GM12878 (cell line): Measurements from ENCODE around the gene RSRP1. TPM values are rescaled to one million over a fixed set of nuclear protein-coding genes. Genes with fewer than 3 reads are reported as not detected.
A peak's percentile ranks its signal among the peaks of the same experiment; 100 is the strongest.

Source experiments
- ATAC-seq: fragments of 200-7000 bp; cut with Tn5 transposase; 3 replicates; pipeline ENCODE4 v1.9.1; 2020; ENCODE audit warnings: mild to moderate bottlenecking, moderate library complexity
- BruUV-seq: library from RNA; stranded (reverse); fragments of 400-500 nt; replicated peaks from 2 replicates; lab custom pipeline; 2021; lab: Mats Ljungman, UMichigan
- CTCF ChIA-PET: fragments of 300-600 bp; sonication (Branson Sonifier 250); formaldehyde crosslinking; extraction: SDS; loops from one replicate; lab custom pipeline; 2021; ENCODE audit warnings: inconsistent platforms; lab: Yijun Ruan, JAX
- POLR2A ChIA-PET: fragments of 350-600 bp; formaldehyde crosslinking; extraction: SDS; loops from one replicate; lab custom pipeline; 2021; ENCODE audit warnings: inconsistent platforms; lab: Charles Lee
- RAD21 ChIA-PET: fragments of 300-600 bp; sonication (Branson Sonifier 250); formaldehyde crosslinking; loops from one replicate; lab custom pipeline; 2023; ENCODE audit warnings: antibody characterized with exemption; ENCODE audit not compliant: unreplicated experiment; lab: Charles Lee
- SMC1A ChIA-PET: fragments of 300-600 bp; sonication (Branson Sonifier 250); formaldehyde crosslinking; loops from one replicate; lab custom pipeline; 2023; ENCODE audit not compliant: unreplicated experiment, uncharacterized antibody; lab: Charles Lee
- DNase-seq: peaks from one replicate; pipeline ENCODE4 v3.0.0-alpha.2; 2011; ENCODE audit warnings: low read depth, low spot score
- FAIRE-seq: peaks from 3 replicates; lab custom pipeline; 2011; peaks lifted over from hg19 to GRCh38; lab: Jason Lieb, UNC
- H2AFZ ChIP-seq: 2 replicates; pipeline ENCODE4 v1.6.0; 2011; ENCODE audit warnings: low read depth, low read length, control low read depth; ENCODE audit not compliant: control insufficient read depth
- H3K27ac ChIP-seq: 2 replicates; pipeline ENCODE4 v1.5.1; 2011; ENCODE audit warnings: control low read depth; ENCODE audit not compliant: control insufficient read depth, insufficient read depth
- H3K27me3 ChIP-seq, 2 experiments: replicated peaks in 1 of 2; 2 replicates each; pipeline versions ENCODE4 v1.6.0 to v1.6.1; 2011; ENCODE audit warnings: low read length in 1 of 2; ENCODE audit not compliant: control insufficient read depth in 2 of 2, insufficient read depth in 2 of 2
- H3K36me3 ChIP-seq, 2 experiments: 2 replicates each; pipeline ENCODE4 v1.5.1; 2011; ENCODE audit warnings: low read length in 1 of 2; ENCODE audit not compliant: control insufficient read depth in 2 of 2, insufficient read depth in 2 of 2
- H3K4me1 ChIP-seq: 2 replicates; pipeline ENCODE4 v1.6.1; 2011; ENCODE audit warnings: mild to moderate bottlenecking, low read length, moderate library complexity, mixed read lengths; ENCODE audit not compliant: control insufficient read depth, insufficient read depth
- H3K4me2 ChIP-seq: 2 replicates; pipeline ENCODE4 v1.6.0; 2011; ENCODE audit warnings: control low read depth; ENCODE audit not compliant: control insufficient read depth, insufficient read depth
- H3K4me3 ChIP-seq: fragments of 200-600 bp; sonication (generic); 2 replicates; pipeline ENCODE4 v1.5.1; 2016
- H3K79me2 ChIP-seq: 2 replicates; pipeline ENCODE4 v1.6.0; 2011; ENCODE audit warnings: low read length; ENCODE audit not compliant: control insufficient read depth, insufficient read depth
- H3K9ac ChIP-seq: 2 replicates; pipeline ENCODE4 v1.8.0; 2011; ENCODE audit warnings: low read length, control low read depth, mixed read lengths; ENCODE audit not compliant: control insufficient read depth, insufficient read depth
- H3K9me3 ChIP-seq: replicated peaks from 3 replicates; pipeline ENCODE4 v1.5.1; 2011; ENCODE audit warnings: mild to moderate bottlenecking, low read length; ENCODE audit not compliant: control insufficient read depth, insufficient read depth
- H4K20me1 ChIP-seq: 2 replicates; pipeline ENCODE4 v1.6.0; 2011; ENCODE audit not compliant: control insufficient read depth, insufficient read depth
- DPF2 ChIP-seq: fragments of 450-650 bp; IDR thresholded peaks from 2 replicates; pipeline ENCODE4 v1.6.1; 2017; ENCODE audit warnings: mild to moderate bottlenecking
- EP300 ChIP-seq, 2 experiments: fragments of 150-350 bp in 1 of 2; IDR thresholded peaks; 2 replicates each; pipeline ENCODE4 v1.6.1; 2011 to 2012; ENCODE audit warnings: low read depth in 2 of 2, low read length in 2 of 2, borderline replicate concordance in 1 of 2, improper control_type of control experiment in 1 of 2, inconsistent platforms in 1 of 2; ENCODE audit not compliant: control insufficient read depth in 1 of 2
- SP1 ChIP-seq: IDR thresholded peaks from one replicate; pipeline ENCODE4 v1.6.1; 2011; ENCODE audit warnings: low read depth, low read length
- SUPT20H ChIP-seq: IDR thresholded peaks from 2 replicates; pipeline ENCODE4 v1.6.1; 2011; ENCODE audit warnings: low read depth, mild to moderate bottlenecking, low read length, moderate library complexity, borderline replicate concordance; ENCODE audit not compliant: control insufficient read depth
- SUZ12 ChIP-seq: fragments of 200-600 bp; sonication (generic); IDR thresholded peaks from one replicate; pipeline ENCODE4 v1.6.1; 2018; ENCODE audit warnings: antibody characterized with exemption, mild to moderate bottlenecking; ENCODE audit not compliant: unreplicated experiment
- ZNF622 ChIP-seq: fragments of 450-650 bp; IDR thresholded peaks from 2 replicates; pipeline ENCODE4 v1.6.1; 2017; ENCODE audit warnings: mild to moderate bottlenecking, inconsistent platforms
- WGBS: methylation state at CpG from one replicate; pipeline ENCODE4 v1.1.6; 2016; ENCODE audit warnings: low lambda C conversion rate; ENCODE audit not compliant: insufficient replicate concordance, insufficient coverage; ENCODE audit errors: missing lambda C conversion rate; 5-methylcytosine and 5-hydroxymethylcytosine counted together
- in situ Hi-C: fragments of 300-500 bp; cut with MboI; formaldehyde crosslinking; loops from 9 replicates; pipeline ENCODE4 v1.14.3; 2018; ENCODE audit warnings: mixed read lengths
- intact Hi-C: fragments of 100-400 bp; cut with micrococcal nuclease; formaldehyde crosslinking; loops from one replicate; pipeline ENCODE4 v1.14.2; 2022; ENCODE audit not compliant: unreplicated experiment
- polyA plus RNA-seq, 11 experiments: library from polyadenylated mRNA; depleted of rRNA in 4 of 11; unstranded in 6 of 11; stranded (reverse) in 5 of 11; fragments of >200 nt; fragmentation: Nextera tagmentation in 4 of 11; fragmentation: Illumina TruSeq in 1 of 11; extraction: Ambion mirVana in 4 of 11; extraction: Trizol in 1 of 11; gene quantifications; 1 replicate in 1 of 11; 2 replicates in 10 of 11; pipeline versions ENCODE4 v1.2.1 to v1.2.3, GENCODE V29; 2011 to 2016; ENCODE audit warnings: inconsistent platforms in 2 of 11, missing spikeins in 2 of 11, low read depth in 1 of 11
- total RNA-seq, 4 experiments: library from RNA; depleted of rRNA in 3 of 4; stranded (reverse); fragments of >200 nt in 3 of 4; fragmentation: Illumina TruSeq in 1 of 4; extraction: Trizol in 1 of 4; gene quantifications; 2 replicates each; pipeline versions ENCODE4 v1.2.1 to v1.2.3, GENCODE V29; 2013 to 2021
- TF ChIP-seq, protein P1 (sequence below): IDR thresholded peaks from 2 replicates; pipeline ENCODE4 v1.6.1; 2012; ENCODE audit warnings: improper control_type of control experiment, low read depth, low read length; ENCODE audit not compliant: insufficient replicate concordance
- TF ChIP-seq, protein P2 (sequence below): fragments of 450-650 bp; IDR thresholded peaks from 2 replicates; pipeline ENCODE4 v1.6.1; 2016; ENCODE audit warnings: mild to moderate bottlenecking
- TF ChIP-seq, protein P3 (sequence below): fragments of 450-650 bp; conservative IDR thresholded peaks from 2 replicates; pipeline ENCODE4 v1.6.1; 2017; ENCODE audit warnings: mild to moderate bottlenecking, moderate library complexity
- TF ChIP-seq, protein P4 (sequence below): fragments of 450-650 bp; formaldehyde crosslinking; IDR thresholded peaks from 2 replicates; pipeline ENCODE4 v1.5.0; 2022; ENCODE audit warnings: mild to moderate bottlenecking, missing genetic modification characterization

Gene RSRP1
- total and polyA plus RNA-seq, 10 of the 15 experiments (the other 5 are each of a cell fraction or from before 2014, with no cell fraction given): 23.5 to 128 (median 90.0) TPM

DNA sequence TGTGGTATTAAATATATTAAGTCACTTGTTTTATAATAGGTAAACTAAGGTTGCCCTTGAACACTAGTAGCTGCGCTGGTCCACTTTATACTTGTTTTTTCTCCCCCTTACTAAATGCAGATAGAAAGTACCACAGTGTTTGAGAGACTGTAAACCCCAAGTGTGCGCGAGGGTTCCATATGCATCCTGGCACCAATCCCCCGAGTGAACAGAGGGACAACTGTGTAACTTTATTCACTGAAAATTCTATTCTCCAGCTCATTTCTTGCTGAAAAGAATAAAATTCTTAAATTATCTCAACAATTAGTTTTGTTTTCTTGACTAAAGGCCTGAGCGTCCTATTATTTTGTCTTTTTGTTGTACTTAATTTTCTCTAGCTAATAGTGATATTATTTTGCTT, 1.9 kb downstream of the RSRP1 start:
- ATAC-seq (no peak), DNase-seq (no peak), FAIRE-seq (no peak)
- peaks cover 3% of the 10 kb centered on the region for H4K20me1 ChIP-seq
- no peak overlapping the region for H3K27ac ChIP-seq
- ChIA-PET SMC1A (interaction anchor here (0.5 to 1.6 kb wide), 5 partner anchors 8 to 200 kb away, joined by 3 to 6 read pairs (median 4); partner anchors contain the start of gene SYF2), POLR2A (interaction anchor here (1.0 to 1.8 kb wide), 2 partner anchors 9 to 13 kb away, joined by 3 to 14 read pairs; partner anchors contain the start of gene SYF2), RAD21 (interaction anchor here (0.9 to 1.3 kb wide), 2 partner anchors 9 to 13 kb away, joined by 3 to 6 read pairs; partner anchors contain the start of gene SYF2), CTCF (interaction anchor here (0.5 to 3.3 kb wide), 3 partner anchors 9 to 539 kb away, joined by 3 to 10 read pairs (median 5); partner anchors contain the start of gene SYF2)
- in situ Hi-C loops (loop anchor here (25.0 kb wide), 1 partner anchor 1458 kb away; the partner anchor contains the start of genes LYPLA2 and PITHD1), intact Hi-C loops (loop anchor here (5.0 to 10.0 kb wide), 2 partner anchors 92 to 559 kb away; partner anchors contain the start of genes SELENON and TMEM50A)
- peaks cover 0 to 29% of the 10 kb centered on the region in 2 experiments; a peak in 3 of 4 replicates for H3K36me3 ChIP-seq
- no peaks in the 10 kb centered on the region for H3K9me3 ChIP-seq
- H2AFZ ChIP-seq: no peak overlapping the region
- H3K27me3 ChIP-seq: no peaks in the 10 kb centered on the region
- H3K4me2 ChIP-seq: peak overlapping the region; percentile 85
- H3K79me2 ChIP-seq: peaks cover 46% of the 10 kb centered on the region
- peak overlapping the region; percentile 97 for H3K4me3 ChIP-seq
- WGBS: 68% methylated on average over 5 of the region's 5 CpGs
- no TSS peak for BruUV-seq
- H3K9ac ChIP-seq: peak overlapping the region; percentile 99; the same call in 1 of the 2 replicates
- peaks cover 14% of the 10 kb centered on the region for H3K4me1 ChIP-seq
- TF ChIP-seq, protein P1, sequence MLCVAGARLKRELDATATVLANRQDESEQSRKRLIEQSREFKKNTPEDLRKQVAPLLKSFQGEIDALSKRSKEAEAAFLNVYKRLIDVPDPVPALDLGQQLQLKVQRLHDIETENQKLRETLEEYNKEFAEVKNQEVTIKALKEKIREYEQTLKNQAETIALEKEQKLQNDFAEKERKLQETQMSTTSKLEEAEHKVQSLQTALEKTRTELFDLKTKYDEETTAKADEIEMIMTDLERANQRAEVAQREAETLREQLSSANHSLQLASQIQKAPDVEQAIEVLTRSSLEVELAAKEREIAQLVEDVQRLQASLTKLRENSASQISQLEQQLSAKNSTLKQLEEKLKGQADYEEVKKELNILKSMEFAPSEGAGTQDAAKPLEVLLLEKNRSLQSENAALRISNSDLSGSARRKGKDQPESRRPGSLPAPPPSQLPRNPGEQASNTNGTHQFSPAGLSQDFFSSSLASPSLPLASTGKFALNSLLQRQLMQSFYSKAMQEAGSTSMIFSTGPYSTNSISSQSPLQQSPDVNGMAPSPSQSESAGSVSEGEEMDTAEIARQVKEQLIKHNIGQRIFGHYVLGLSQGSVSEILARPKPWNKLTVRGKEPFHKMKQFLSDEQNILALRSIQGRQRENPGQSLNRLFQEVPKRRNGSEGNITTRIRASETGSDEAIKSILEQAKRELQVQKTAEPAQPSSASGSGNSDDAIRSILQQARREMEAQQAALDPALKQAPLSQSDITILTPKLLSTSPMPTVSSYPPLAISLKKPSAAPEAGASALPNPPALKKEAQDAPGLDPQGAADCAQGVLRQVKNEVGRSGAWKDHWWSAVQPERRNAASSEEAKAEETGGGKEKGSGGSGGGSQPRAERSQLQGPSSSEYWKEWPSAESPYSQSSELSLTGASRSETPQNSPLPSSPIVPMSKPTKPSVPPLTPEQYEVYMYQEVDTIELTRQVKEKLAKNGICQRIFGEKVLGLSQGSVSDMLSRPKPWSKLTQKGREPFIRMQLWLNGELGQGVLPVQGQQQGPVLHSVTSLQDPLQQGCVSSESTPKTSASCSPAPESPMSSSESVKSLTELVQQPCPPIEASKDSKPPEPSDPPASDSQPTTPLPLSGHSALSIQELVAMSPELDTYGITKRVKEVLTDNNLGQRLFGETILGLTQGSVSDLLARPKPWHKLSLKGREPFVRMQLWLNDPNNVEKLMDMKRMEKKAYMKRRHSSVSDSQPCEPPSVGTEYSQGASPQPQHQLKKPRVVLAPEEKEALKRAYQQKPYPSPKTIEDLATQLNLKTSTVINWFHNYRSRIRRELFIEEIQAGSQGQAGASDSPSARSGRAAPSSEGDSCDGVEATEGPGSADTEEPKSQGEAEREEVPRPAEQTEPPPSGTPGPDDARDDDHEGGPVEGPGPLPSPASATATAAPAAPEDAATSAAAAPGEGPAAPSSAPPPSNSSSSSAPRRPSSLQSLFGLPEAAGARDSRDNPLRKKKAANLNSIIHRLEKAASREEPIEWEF: no peak
- TF ChIP-seq SP1 (no peak), SUPT20H (no peak), ZNF622 (no peak), EP300 (IDR thresholded peaks at IDR 0.05; ENCODE audit: borderline replicate concordance in 1 of 2, control insufficient read depth in 1 of 2, low read depth in 2 of 2, low read length in 2 of 2) (no peak), SUZ12 (no peak), DPF2 (no peak)
- TF ChIP-seq, protein P2, sequence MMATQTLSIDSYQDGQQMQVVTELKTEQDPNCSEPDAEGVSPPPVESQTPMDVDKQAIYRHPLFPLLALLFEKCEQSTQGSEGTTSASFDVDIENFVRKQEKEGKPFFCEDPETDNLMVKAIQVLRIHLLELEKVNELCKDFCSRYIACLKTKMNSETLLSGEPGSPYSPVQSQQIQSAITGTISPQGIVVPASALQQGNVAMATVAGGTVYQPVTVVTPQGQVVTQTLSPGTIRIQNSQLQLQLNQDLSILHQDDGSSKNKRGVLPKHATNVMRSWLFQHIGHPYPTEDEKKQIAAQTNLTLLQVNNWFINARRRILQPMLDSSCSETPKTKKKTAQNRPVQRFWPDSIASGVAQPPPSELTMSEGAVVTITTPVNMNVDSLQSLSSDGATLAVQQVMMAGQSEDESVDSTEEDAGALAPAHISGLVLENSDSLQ: no peak
- TF ChIP-seq, protein P3, sequence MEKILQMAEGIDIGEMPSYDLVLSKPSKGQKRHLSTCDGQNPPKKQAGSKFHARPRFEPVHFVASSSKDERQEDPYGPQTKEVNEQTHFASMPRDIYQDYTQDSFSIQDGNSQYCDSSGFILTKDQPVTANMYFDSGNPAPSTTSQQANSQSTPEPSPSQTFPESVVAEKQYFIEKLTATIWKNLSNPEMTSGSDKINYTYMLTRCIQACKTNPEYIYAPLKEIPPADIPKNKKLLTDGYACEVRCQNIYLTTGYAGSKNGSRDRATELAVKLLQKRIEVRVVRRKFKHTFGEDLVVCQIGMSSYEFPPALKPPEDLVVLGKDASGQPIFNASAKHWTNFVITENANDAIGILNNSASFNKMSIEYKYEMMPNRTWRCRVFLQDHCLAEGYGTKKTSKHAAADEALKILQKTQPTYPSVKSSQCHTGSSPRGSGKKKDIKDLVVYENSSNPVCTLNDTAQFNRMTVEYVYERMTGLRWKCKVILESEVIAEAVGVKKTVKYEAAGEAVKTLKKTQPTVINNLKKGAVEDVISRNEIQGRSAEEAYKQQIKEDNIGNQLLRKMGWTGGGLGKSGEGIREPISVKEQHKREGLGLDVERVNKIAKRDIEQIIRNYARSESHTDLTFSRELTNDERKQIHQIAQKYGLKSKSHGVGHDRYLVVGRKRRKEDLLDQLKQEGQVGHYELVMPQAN: no peak
- TF ChIP-seq, protein P4, sequence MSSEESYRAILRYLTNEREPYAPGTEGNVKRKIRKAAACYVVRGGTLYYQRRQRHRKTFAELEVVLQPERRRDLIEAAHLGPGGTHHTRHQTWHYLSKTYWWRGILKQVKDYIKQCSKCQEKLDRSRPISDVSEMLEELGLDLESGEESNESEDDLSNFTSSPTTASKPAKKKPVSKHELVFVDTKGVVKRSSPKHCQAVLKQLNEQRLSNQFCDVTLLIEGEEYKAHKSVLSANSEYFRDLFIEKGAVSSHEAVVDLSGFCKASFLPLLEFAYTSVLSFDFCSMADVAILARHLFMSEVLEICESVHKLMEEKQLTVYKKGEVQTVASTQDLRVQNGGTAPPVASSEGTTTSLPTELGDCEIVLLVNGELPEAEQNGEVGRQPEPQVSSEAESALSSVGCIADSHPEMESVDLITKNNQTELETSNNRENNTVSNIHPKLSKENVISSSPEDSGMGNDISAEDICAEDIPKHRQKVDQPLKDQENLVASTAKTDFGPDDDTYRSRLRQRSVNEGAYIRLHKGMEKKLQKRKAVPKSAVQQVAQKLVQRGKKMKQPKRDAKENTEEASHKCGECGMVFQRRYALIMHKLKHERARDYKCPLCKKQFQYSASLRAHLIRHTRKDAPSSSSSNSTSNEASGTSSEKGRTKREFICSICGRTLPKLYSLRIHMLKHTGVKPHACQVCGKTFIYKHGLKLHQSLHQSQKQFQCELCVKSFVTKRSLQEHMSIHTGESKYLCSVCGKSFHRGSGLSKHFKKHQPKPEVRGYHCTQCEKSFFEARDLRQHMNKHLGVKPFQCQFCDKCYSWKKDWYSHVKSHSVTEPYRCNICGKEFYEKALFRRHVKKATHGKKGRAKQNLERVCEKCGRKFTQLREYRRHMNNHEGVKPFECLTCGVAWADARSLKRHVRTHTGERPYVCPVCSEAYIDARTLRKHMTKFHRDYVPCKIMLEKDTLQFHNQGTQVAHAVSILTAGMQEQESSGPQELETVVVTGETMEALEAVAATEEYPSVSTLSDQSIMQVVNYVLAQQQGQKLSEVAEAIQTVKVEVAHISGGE (CRISPR knock-in tag): no peak
